GM23248 (cell line): ENCODE results near the gene MPPED2. TPM values are rescaled to one million over a fixed set of nuclear protein-coding genes. Genes with fewer than 3 reads are reported as not detected.

ENCODE experiments used
- DNase-seq: peaks from one replicate; pipeline ENCODE4 v3.0.0-alpha.2; 2015
- H2AFZ ChIP-seq: fragments of 200-600 bp; sonication (generic); 2 replicates; pipeline ENCODE4 v1.6.1; 2016; ENCODE audit warnings: antibody characterized with exemption
- H3F3A ChIP-seq: fragments of 200-600 bp; sonication (generic); 2 replicates; pipeline ENCODE4 v1.6.1; 2016; ENCODE audit warnings: mild to moderate bottlenecking, antibody characterized with exemption, mixed run types; ENCODE audit not compliant: insufficient read depth
- H3K27ac ChIP-seq: fragments of 200-600 bp; sonication (generic); 2 replicates; pipeline ENCODE4 v1.5.1; 2016; ENCODE audit warnings: mild to moderate bottlenecking
- H3K27me3 ChIP-seq: fragments of 200-600 bp; sonication (generic); replicated peaks from 2 replicates; pipeline ENCODE4 v1.6.1; 2016; ENCODE audit warnings: mild to moderate bottlenecking; ENCODE audit not compliant: insufficient read depth
- H3K36me3 ChIP-seq: fragments of 200-600 bp; sonication (generic); 2 replicates; pipeline ENCODE4 v1.6.1; 2016; ENCODE audit warnings: low read depth, mild to moderate bottlenecking
- H3K4me1 ChIP-seq: fragments of 200-600 bp; sonication (generic); 2 replicates; pipeline ENCODE4 v1.6.1; 2016; ENCODE audit warnings: mild to moderate bottlenecking; ENCODE audit not compliant: insufficient read depth
- H3K4me2 ChIP-seq: fragments of 200-600 bp; sonication (generic); one replicate; pipeline ENCODE4 v1.6.1; 2016; ENCODE audit warnings: mild to moderate bottlenecking; ENCODE audit not compliant: unreplicated experiment
- H3K4me3 ChIP-seq: fragments of 200-600 bp; sonication (generic); 2 replicates; pipeline ENCODE4 v1.5.1; 2016; ENCODE audit warnings: mild to moderate bottlenecking
- H3K79me2 ChIP-seq: fragments of 200-600 bp; sonication (generic); 2 replicates; pipeline ENCODE4 v1.6.1; 2016; ENCODE audit warnings: mild to moderate bottlenecking; ENCODE audit not compliant: insufficient read depth
- H3K9ac ChIP-seq: fragments of 200-600 bp; sonication (generic); 2 replicates; pipeline ENCODE4 v1.6.1; 2016; ENCODE audit warnings: mild to moderate bottlenecking
- H3K9me2 ChIP-seq: fragments of 200-600 bp; sonication (generic); 2 replicates; pipeline ENCODE4 v1.6.1; 2016; ENCODE audit warnings: mixed run types, mild to moderate bottlenecking, moderate library complexity; ENCODE audit not compliant: insufficient read depth
- H3K9me3 ChIP-seq: fragments of 200-600 bp; sonication (generic); one replicate; pipeline ENCODE4 v1.6.1; 2017; ENCODE audit warnings: low read depth
- H4K20me1 ChIP-seq: fragments of 200-600 bp; sonication (generic); 2 replicates; pipeline ENCODE4 v1.6.0; 2016; ENCODE audit not compliant: insufficient read depth
- EZH2 ChIP-seq: fragments of 200-600 bp; sonication (generic); IDR thresholded peaks from 2 replicates; pipeline ENCODE4 v1.6.1; 2018; ENCODE audit warnings: antibody characterized with exemption, mild to moderate bottlenecking; ENCODE audit not compliant: insufficient read depth, poor library complexity, severe bottlenecking
- EZH2phosphoT487 ChIP-seq: fragments of 200-600 bp; sonication (generic); IDR thresholded peaks from 2 replicates; pipeline ENCODE4 v1.6.1; 2018; ENCODE audit warnings: antibody characterized with exemption, moderate library complexity, mild to moderate bottlenecking, low read depth; ENCODE audit not compliant: insufficient read depth
- WGBS, 2 experiments: methylation state at CpG; one replicate each; pipeline ENCODE4 v1.1.6; 2015 to 2017; ENCODE audit warnings: low lambda C conversion rate in 2 of 2, low coverage in 1 of 2; ENCODE audit errors: missing lambda C conversion rate in 2 of 2; 5-methylcytosine and 5-hydroxymethylcytosine counted together
- in situ Hi-C: fragments of 300-500 bp; cut with MboI; formaldehyde crosslinking; loops from 2 replicates; pipeline ENCODE4 v1.15.0; 2020
- polyA plus RNA-seq: library from polyadenylated mRNA; unstranded; fragments of >200 nt; fragmentation: Nextera tagmentation; extraction: Ambion mirVana; gene quantifications from 2 replicates; pipeline ENCODE4 v1.2.1, GENCODE V29; 2016
- total RNA-seq: library from RNA; depleted of rRNA; stranded (reverse); fragments of >200 nt; shearing (Covaris generic); gene quantifications from 2 replicates; pipeline ENCODE4 v1.2.3, GENCODE V29; 2014

Gene MPPED2
- total and polyA plus RNA-seq, 2 experiments from 2014 or later, result not detected

DNA sequence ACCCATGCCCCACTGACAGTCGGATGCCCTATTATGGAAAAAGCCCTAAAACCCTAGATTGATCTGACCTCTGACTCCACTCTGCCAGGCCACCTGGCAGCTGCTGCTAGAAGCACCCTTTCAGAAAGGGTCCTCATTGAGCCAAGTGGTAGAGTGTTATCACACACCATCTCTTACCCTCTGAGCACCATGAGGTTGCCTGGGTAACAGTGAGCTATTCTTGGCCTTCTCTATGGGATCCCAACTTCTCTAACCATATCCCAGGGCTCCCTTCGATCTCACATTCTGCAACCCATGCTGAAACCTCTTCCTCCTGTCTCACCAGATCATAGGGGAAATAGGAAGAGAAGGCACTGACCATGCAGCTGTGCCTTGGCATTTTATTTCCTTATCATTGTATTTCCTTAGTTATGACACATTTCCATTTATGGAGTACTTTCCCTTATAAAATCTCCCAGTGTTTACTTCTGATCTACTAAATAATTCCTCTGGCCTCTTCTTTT lies 52.7 kb downstream of the MPPED2 start:
- H4K20me1 ChIP-seq, result no peaks in the 10 kb centered on the region
- no peaks in the 10 kb centered on the region for H3K9me3 ChIP-seq
- H2AFZ ChIP-seq, result no peak overlapping the region
- H3K4me2 ChIP-seq, result no peak overlapping the region
- H3K27ac ChIP-seq, result no peak overlapping the region
- no peaks in the 10 kb centered on the region for H3K4me1 ChIP-seq
- no peak for TF ChIP-seq EZH2phosphoT487
- no peak for TF ChIP-seq EZH2
- no peak overlapping the region for H3K9ac ChIP-seq
- H3K9me2 ChIP-seq, result no peaks in the 10 kb centered on the region
- in situ Hi-C loops, result no loop called here
- no peak for DNase-seq
- H3F3A ChIP-seq, result no peaks in the 10 kb centered on the region
- no peaks in the 10 kb centered on the region for H3K27me3 ChIP-seq
- no peaks in the 10 kb centered on the region for H3K36me3 ChIP-seq
- 18 to 32% methylated on average over 2 of the region's 2 CpGs for WGBS, 2 experiments
- no peaks in the 10 kb centered on the region for H3K79me2 ChIP-seq
- no peak overlapping the region for H3K4me3 ChIP-seq

DNA sequence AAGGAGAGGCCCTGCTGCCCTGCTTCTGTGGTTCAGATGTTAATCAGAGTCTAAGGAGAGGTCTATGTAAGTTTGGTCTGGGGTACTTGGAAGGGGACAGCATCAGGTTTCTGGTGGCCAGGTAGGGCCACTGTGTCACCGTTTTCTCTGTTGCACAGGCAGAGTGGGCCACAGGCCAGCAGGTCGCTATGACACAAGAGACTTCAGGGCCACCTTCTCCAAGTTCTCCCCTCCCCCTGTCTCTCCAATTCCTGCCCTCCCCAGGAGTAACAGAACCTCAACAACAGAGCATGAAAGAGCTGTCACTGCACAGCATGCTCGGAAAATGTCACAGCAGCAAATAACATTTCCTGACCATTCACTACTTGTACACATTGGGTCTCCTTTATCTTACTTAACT lies 58.6 kb downstream of the MPPED2 start:
- Histone ChIP-seq H3K79me2 (no peaks in the 10 kb centered on the region), H3K36me3 (no peaks in the 10 kb centered on the region), H3K27ac (no peak overlapping the region), H3K9ac (no peak overlapping the region), H3K4me2 (no peak overlapping the region), H3K4me1 (no peaks in the 10 kb centered on the region), H3K27me3 (no peaks in the 10 kb centered on the region), H3K4me3 (no peak overlapping the region), H4K20me1 (no peaks in the 10 kb centered on the region), H3F3A (no peaks in the 10 kb centered on the region), H3K9me3 (no peaks in the 10 kb centered on the region), H2AFZ (no peak overlapping the region), H3K9me2 (no peaks in the 10 kb centered on the region)
- no peak for DNase-seq
- WGBS, 2 experiments, result 37 to 63% methylated on average over 1 to 3 of the region's 3 CpGs
- in situ Hi-C loops, result no loop called here
- no peak for TF ChIP-seq EZH2phosphoT487
- TF ChIP-seq EZH2, result no peak

DNA sequence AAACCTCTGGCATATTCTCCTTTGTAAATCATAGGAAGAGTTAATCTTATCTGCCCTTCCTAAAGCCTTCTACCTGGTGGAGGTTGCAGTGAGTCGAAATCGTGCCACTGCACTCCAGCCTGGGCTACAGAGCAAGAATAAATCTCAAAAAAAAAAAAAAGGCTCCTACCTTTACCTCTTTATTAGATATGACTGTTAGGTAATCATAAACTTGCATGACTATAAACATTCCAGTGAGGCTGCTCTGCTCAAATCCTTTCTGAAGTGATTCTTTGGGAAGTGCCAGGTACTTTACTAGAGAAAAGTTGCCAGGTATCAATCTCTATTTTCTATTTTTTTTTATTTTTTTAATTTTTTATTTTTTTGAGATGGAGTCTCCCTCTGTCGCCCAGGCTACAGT lies 59.6 kb downstream of the MPPED2 start:
- WGBS, 2 experiments, result 50% methylated on average over 3 of the region's 3 CpGs
- DNase-seq, result no peak
- H3F3A ChIP-seq, result no peaks in the 10 kb centered on the region

DNA sequence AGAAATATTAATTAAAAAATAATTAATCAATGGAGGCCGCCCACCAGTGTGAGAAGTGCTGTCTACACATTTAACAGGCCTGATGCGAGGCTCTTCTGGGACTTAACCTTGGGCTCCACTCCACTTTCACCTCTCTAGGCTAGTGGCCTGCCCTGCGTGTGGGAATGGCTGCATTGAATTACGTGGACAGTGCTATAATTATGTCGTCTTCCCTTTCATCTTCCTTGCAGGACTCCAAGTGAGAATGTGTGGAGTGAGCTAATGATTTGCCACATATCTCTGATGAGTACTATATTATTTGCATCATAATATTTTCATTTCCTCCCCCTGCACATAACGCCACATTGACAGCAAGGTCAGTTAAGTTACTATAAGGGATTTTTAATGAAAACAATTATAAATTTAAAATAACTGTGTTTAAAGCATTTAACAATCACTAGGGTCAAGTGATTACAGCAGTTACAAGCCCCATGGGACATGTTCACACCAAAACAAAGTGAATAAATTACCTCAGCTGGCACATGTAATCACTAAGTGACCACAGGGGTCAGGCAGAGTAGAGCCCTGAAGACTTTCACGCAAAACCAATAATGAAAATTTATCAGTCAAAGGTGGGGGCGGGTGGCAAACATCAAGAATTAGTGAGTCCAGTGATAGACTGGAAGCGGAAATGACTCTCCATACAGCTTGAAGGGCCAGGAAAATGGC lies 63.5 kb downstream of the MPPED2 start:
- no peak overlapping the region for H2AFZ ChIP-seq
- no peaks in the 10 kb centered on the region for H3K36me3 ChIP-seq
- H3K4me2 ChIP-seq, result no peak overlapping the region
- 54 to 67% methylated on average over 9 of the region's 9 CpGs for WGBS, 2 experiments
- no peaks in the 10 kb centered on the region for H3F3A ChIP-seq
- in situ Hi-C loops, result no loop called here
- H3K4me1 ChIP-seq, result no peaks in the 10 kb centered on the region
- H3K4me3 ChIP-seq, result no peak overlapping the region
- H3K79me2 ChIP-seq, result no peaks in the 10 kb centered on the region
- no peaks in the 10 kb centered on the region for H3K9me2 ChIP-seq
- DNase-seq, result no peak
- no peaks in the 10 kb centered on the region for H4K20me1 ChIP-seq
- no peak for TF ChIP-seq EZH2
- no peak for TF ChIP-seq EZH2phosphoT487
- H3K27ac ChIP-seq, result no peak overlapping the region
- H3K9me3 ChIP-seq, result no peaks in the 10 kb centered on the region
- H3K9ac ChIP-seq, result no peak overlapping the region
- no peaks in the 10 kb centered on the region for H3K27me3 ChIP-seq

More for the DNA sequence above, 59.6 kb downstream of the MPPED2 start:
- H3K9ac ChIP-seq, result no peak overlapping the region
- H4K20me1 ChIP-seq, result no peaks in the 10 kb centered on the region
- no peaks in the 10 kb centered on the region for H3K9me3 ChIP-seq
- H3K4me3 ChIP-seq, result no peak overlapping the region
- H3K27me3 ChIP-seq, result no peaks in the 10 kb centered on the region
- H3K4me2 ChIP-seq, result no peak overlapping the region
- no peak overlapping the region for H3K27ac ChIP-seq
- H3K9me2 ChIP-seq, result no peaks in the 10 kb centered on the region
- in situ Hi-C loops, result no loop called here
- TF ChIP-seq EZH2, result no peak
- no peak for TF ChIP-seq EZH2phosphoT487
- no peaks in the 10 kb centered on the region for H3K79me2 ChIP-seq
- H2AFZ ChIP-seq, result no peak overlapping the region
- no peaks in the 10 kb centered on the region for H3K36me3 ChIP-seq
- no peaks in the 10 kb centered on the region for H3K4me1 ChIP-seq
